Activated B cell treated with CpG ODN at 0.5 μM for 24 hours (primary cell): ENCODE measurements around the gene SLC9A3. TPM values are rescaled to one million over a fixed set of nuclear protein-coding genes. Genes with fewer than 3 reads are reported as not detected.

Experiments used
- ATAC-seq: fragments of 200-7000 bp; cut with Tn5 transposase; one replicate; pipeline ENCODE4 v1.10.0; 2021; ENCODE audit warnings: low read depth, mild to moderate bottlenecking, moderate library complexity
- CTCF ChIA-PET: fragments of 350-600 bp; sonication (Branson Sonifier 250); formaldehyde crosslinking; loops from one replicate; lab custom pipeline; 2021; ENCODE audit warnings: antibody characterized with exemption; lab: Charles Lee
- POLR2A ChIA-PET: fragments of 350-600 bp; sonication (Branson Sonifier 250); formaldehyde crosslinking; loops from one replicate; lab custom pipeline; 2021; ENCODE audit warnings: antibody characterized with exemption; lab: Charles Lee
- DNase-seq: peaks from one replicate; pipeline ENCODE4 v3.0.0; 2022
- H3K27ac Mint-ChIP-seq: one replicate; pipeline ENCODE4 v1.8.0; 2020; ENCODE audit warnings: mixed read lengths
- H3K27me3 Mint-ChIP-seq: one replicate; pipeline ENCODE4 v1.8.0; 2021; ENCODE audit warnings: mixed read lengths
- H3K36me3 Mint-ChIP-seq: one replicate; pipeline ENCODE4 v1.8.0; 2021; ENCODE audit warnings: low read depth, mixed read lengths
- H3K4me1 Mint-ChIP-seq: one replicate; pipeline ENCODE4 v1.8.0; 2021; ENCODE audit warnings: mixed read lengths
- H3K4me3 Mint-ChIP-seq: one replicate; pipeline ENCODE4 v1.8.0; 2020; ENCODE audit warnings: mild to moderate bottlenecking, mixed read lengths
- H3K9me3 Mint-ChIP-seq: one replicate; pipeline ENCODE4 v1.8.0; 2020; ENCODE audit warnings: mixed read lengths
- intact Hi-C: fragments of 100-400 bp; cut with micrococcal nuclease; formaldehyde crosslinking; loops from one replicate; pipeline ENCODE4 v1.15.1; 2024
- total RNA-seq: library from RNA; stranded (reverse); gene quantifications from 2 replicates; pipeline ENCODE4 v1.2.3, GENCODE V29; 2022
- TF ChIP-seq, protein P1 (sequence below): fragments of 200-600 bp; IDR thresholded peaks from one replicate; pipeline ENCODE4 v1.8.0; 2022; ENCODE audit warnings: antibody characterized with exemption, mild to moderate bottlenecking

The SLC9A3 gene
- total RNA-seq, 1 donor from 2014 or later, result 0.20 TPM

DNA sequence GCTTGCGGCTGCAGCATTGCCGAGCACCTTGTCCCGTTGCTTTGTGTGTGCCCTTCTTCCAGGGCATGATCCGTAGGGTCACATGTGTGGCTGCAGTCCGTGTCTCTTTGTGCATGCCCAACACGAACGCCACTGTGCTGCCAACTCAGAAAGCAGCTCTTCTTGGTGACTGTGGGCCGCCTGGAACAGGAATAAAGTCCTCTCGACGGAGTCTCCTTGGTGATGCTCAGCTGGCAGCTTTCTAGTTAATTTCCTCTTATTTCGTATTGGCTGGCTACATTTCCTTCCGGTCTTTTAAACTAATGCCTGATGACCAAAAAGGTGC lies 75.5 kb downstream of the SLC9A3 start:
- Mint-ChIP-seq H3K4me1 (peaks cover 23% of the 10 kb centered on the region), H3K27me3 (no peaks in the 10 kb centered on the region), H3K36me3 (peaks cover 84% of the 10 kb centered on the region), H3K9me3 (peaks cover 16% of the 10 kb centered on the region), H3K27ac (no peak overlapping the region), H3K4me3 (no peak overlapping the region)
- TF ChIP-seq, protein P1, sequence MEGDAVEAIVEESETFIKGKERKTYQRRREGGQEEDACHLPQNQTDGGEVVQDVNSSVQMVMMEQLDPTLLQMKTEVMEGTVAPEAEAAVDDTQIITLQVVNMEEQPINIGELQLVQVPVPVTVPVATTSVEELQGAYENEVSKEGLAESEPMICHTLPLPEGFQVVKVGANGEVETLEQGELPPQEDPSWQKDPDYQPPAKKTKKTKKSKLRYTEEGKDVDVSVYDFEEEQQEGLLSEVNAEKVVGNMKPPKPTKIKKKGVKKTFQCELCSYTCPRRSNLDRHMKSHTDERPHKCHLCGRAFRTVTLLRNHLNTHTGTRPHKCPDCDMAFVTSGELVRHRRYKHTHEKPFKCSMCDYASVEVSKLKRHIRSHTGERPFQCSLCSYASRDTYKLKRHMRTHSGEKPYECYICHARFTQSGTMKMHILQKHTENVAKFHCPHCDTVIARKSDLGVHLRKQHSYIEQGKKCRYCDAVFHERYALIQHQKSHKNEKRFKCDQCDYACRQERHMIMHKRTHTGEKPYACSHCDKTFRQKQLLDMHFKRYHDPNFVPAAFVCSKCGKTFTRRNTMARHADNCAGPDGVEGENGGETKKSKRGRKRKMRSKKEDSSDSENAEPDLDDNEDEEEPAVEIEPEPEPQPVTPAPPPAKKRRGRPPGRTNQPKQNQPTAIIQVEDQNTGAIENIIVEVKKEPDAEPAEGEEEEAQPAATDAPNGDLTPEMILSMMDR, result no peak
- DNase-seq (no peak), ATAC-seq (no peak)
- CTCF ChIA-PET, result interaction anchor here (1.5 kb wide), 1 partner anchor 225 kb away, joined by 3 read pairs; no protein-coding TSS in a partner anchor
- intact Hi-C loops, result loop anchor here (5.0 kb wide), 2 partner anchors 94 to 224 kb away; no protein-coding TSS in a partner anchor
- POLR2A ChIA-PET, result no interaction called here

DNA sequence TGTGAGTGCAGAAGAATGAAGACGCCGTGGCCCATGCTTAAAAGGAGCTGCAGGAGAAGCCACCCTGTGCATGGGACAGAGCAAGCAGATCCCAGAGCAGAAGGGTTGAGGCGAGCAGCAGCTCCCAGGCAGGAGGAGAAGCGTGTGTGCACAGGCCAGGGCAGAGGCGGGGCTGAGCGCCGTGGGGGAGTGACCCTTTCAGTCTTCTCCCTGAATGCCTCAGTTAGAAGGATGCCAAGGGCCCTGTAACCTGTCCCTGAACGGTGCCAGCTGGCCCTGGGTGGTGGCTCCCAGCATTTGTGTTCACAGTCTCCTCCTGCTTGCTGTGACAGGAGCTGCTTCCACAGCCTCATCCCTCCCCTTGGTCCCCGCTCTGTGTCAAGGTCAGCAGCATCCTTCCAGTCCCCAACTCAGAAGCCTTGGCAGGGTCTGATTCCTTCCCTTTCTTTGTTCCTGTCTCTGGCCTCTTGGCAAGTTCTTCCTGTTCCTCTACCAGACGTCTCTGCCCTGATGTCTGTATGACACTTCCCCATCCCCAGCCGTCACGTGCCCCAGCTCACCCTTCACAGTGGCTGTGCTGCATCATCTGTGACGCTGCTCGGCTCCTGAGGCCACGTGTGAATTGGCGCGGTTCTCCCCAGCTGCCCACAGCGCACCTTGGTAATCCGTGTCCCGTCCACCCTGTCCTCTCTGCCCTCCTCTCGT lies 76.0 kb downstream of the SLC9A3 start:
- no peaks in the 10 kb centered on the region for H3K27me3 Mint-ChIP-seq
- peaks cover 27% of the 10 kb centered on the region for H3K4me1 Mint-ChIP-seq
- ChIA-PET CTCF (interaction anchor here (1.5 kb wide), 1 partner anchor 225 kb away, joined by 3 read pairs; no protein-coding TSS in a partner anchor), POLR2A (no interaction called here)
- H3K9me3 Mint-ChIP-seq, result peaks cover 16% of the 10 kb centered on the region
- TF ChIP-seq, protein P1, result no peak
- peaks cover 79% of the 10 kb centered on the region for H3K36me3 Mint-ChIP-seq
- DNase-seq (peak; percentile 8), ATAC-seq (no peak)
- no peak overlapping the region for H3K4me3 Mint-ChIP-seq
- H3K27ac Mint-ChIP-seq, result no peak overlapping the region
- intact Hi-C loops, result loop anchor here (5.0 kb wide), 2 partner anchors 94 to 224 kb away; no protein-coding TSS in a partner anchor

DNA sequence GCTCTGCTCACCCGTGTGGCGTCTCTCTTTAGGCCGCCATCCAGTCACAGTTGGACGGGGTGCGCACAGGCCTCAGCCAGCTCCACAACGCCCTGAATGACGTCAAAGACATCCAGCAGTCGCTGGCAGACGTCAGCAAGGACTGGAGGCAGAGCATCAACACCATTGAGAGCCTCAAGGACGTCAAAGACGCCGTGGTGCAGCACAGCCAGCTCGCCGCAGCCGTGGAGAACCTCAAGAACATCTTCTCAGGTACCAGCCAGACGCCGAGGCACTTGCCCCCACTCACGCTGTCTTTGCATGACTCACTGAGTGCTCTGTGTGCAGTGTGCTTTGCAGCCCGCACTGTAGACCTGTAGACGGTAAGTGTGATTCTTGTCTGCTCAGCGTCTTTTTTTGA lies 76.7 kb downstream of the SLC9A3 start:
- Mint-ChIP-seq H3K36me3 (peaks cover 74% of the 10 kb centered on the region), H3K9me3 (peaks cover 13% of the 10 kb centered on the region), H3K4me3 (no peak overlapping the region), H3K27me3 (no peaks in the 10 kb centered on the region), H3K4me1 (peaks cover 29% of the 10 kb centered on the region), H3K27ac (no peak overlapping the region)
- DNase-seq, result peak; percentile 10
- intact Hi-C loops, result loop anchor here (2.0 to 5.0 kb wide), 4 partner anchors 17 to 455 kb away; no protein-coding TSS in a partner anchor
- CTCF ChIA-PET, result interaction anchor here (1.3 to 1.9 kb wide), 6 partner anchors 10 to 455 kb away, joined by 3 to 12 read pairs (median 6); no protein-coding TSS in a partner anchor
- TF ChIP-seq, protein P1, result no peak
- POLR2A ChIA-PET, result interaction anchor here (1.0 to 1.5 kb wide), 2 partner anchors 26 to 165 kb away, joined by 3 to 5 read pairs; no protein-coding TSS in a partner anchor
- ATAC-seq, result no peak

GRCh38 chr5:446883-447263 lies 77.4 kb downstream of the SLC9A3 start:
- H3K36me3 Mint-ChIP-seq, result peaks cover 68% of the 10 kb centered on the region
- peaks cover 33% of the 10 kb centered on the region for H3K4me1 Mint-ChIP-seq
- H3K4me3 Mint-ChIP-seq, result no peak overlapping the region

More at GRCh38 chr5:446883-447263, 77.4 kb downstream of the SLC9A3 start:
- DNase-seq (peak; percentile 15), ATAC-seq (peak; percentile 33)
- TF ChIP-seq, protein P1, result no peak
- ChIA-PET POLR2A (interaction anchor here (0.6 to 1.5 kb wide), 6 partner anchors 15 to 176 kb away, joined by 3 to 5 read pairs (median 4); partner anchors contain the start of gene PDCD6), CTCF (interaction anchor here (0.7 to 1.9 kb wide), 13 partner anchors 10 to 456 kb away, joined by 3 to 12 read pairs (median 4); partner anchors contain the start of genes BRD9 and TRIP13)
- intact Hi-C loops, result loop anchor here (2.0 to 5.0 kb wide), 4 partner anchors 18 to 456 kb away; no protein-coding TSS in a partner anchor
- Mint-ChIP-seq H3K9me3 (peaks cover 7% of the 10 kb centered on the region), H3K27me3 (no peaks in the 10 kb centered on the region), H3K27ac (no peak overlapping the region)
